H9 (cell line): Measurements from ENCODE around the gene CYB561D1. TPM values are rescaled to one million over a fixed set of nuclear protein-coding genes. Genes with fewer than 3 reads are reported as not detected.

Source experiments
- DNase-seq: peaks from one replicate; pipeline ENCODE4 v3.0.0-alpha.2; 2017
- H2AFZ ChIP-seq: one replicate; pipeline ENCODE4 v1.6.1; 2013; ENCODE audit warnings: mild to moderate bottlenecking, low read length, control low read depth, moderate library complexity
- H2AK5ac ChIP-seq: 2 replicates; pipeline ENCODE4 v1.6.1; 2013; ENCODE audit warnings: low read length, control low read depth, mixed read lengths; ENCODE audit not compliant: insufficient read length
- H2BK120ac ChIP-seq: one replicate; pipeline ENCODE4 v1.6.1; 2013; ENCODE audit warnings: low read depth, mild to moderate bottlenecking, low read length, control low read depth, inconsistent platforms; ENCODE audit not compliant: poor library complexity, severe bottlenecking
- H2BK12ac ChIP-seq: 2 replicates; pipeline ENCODE4 v1.6.1; 2013; ENCODE audit warnings: low read length, control low read depth, mixed read lengths, low read depth; ENCODE audit not compliant: insufficient read length
- H2BK15ac ChIP-seq: 2 replicates; pipeline ENCODE4 v1.6.1; 2013; ENCODE audit warnings: low read depth, low read length, control low read depth
- H2BK20ac ChIP-seq: one replicate; pipeline ENCODE4 v1.6.1; 2013; ENCODE audit warnings: low read depth, mild to moderate bottlenecking, low read length, control low read depth, inconsistent platforms; ENCODE audit not compliant: poor library complexity, severe bottlenecking
- H2BK5ac ChIP-seq: 2 replicates; pipeline ENCODE4 v1.6.1; 2013; ENCODE audit warnings: low read length, control low read depth, mixed read lengths; ENCODE audit not compliant: insufficient read length
- H3K14ac ChIP-seq: 2 replicates; pipeline ENCODE4 v1.6.1; 2013; ENCODE audit warnings: low read length, control low read depth; ENCODE audit not compliant: insufficient read depth
- H3K18ac ChIP-seq: 2 replicates; pipeline ENCODE4 v1.6.1; 2013; ENCODE audit warnings: low read depth, mild to moderate bottlenecking, mixed read lengths, low read length, control low read depth; ENCODE audit not compliant: insufficient read length
- H3K23ac ChIP-seq: 2 replicates; pipeline ENCODE4 v1.6.1; 2013; ENCODE audit warnings: low read length, control low read depth, mixed read lengths, low read depth; ENCODE audit not compliant: insufficient read length
- H3K23me2 ChIP-seq: 2 replicates; pipeline ENCODE4 v1.6.1; 2013; ENCODE audit warnings: low read depth, mild to moderate bottlenecking, mixed read lengths, low read length, control low read depth; ENCODE audit not compliant: insufficient read length, poor library complexity, severe bottlenecking
- H3K27ac ChIP-seq: 2 replicates; pipeline ENCODE4 v1.5.1; 2013; ENCODE audit warnings: low read length, control low read depth, mixed read lengths, low read depth; ENCODE audit not compliant: insufficient read length
- H3K27me3 ChIP-seq: 2 replicates; pipeline ENCODE4 v1.6.1; 2013; ENCODE audit warnings: low read length, control low read depth, inconsistent platforms; ENCODE audit not compliant: insufficient read depth
- H3K4ac ChIP-seq: 2 replicates; pipeline ENCODE4 v1.6.1; 2013; ENCODE audit warnings: low read depth, mild to moderate bottlenecking, control low read depth, inconsistent platforms, low read length, moderate library complexity
- H3K4me1 ChIP-seq: 2 replicates; pipeline ENCODE4 v1.6.1; 2013; ENCODE audit warnings: low read length, control low read depth, inconsistent platforms; ENCODE audit not compliant: insufficient read depth
- H3K4me2 ChIP-seq: 2 replicates; pipeline ENCODE4 v1.6.1; 2013; ENCODE audit warnings: low read length, control low read depth, mixed read lengths; ENCODE audit not compliant: insufficient read length, insufficient read depth
- H3K56ac ChIP-seq: 2 replicates; pipeline ENCODE4 v1.6.1; 2013; ENCODE audit warnings: low read depth, mild to moderate bottlenecking, mixed read lengths, low read length, control low read depth; ENCODE audit not compliant: insufficient read length
- H3K79me1 ChIP-seq: 2 replicates; pipeline ENCODE4 v1.6.1; 2013; ENCODE audit warnings: low read depth, mild to moderate bottlenecking, moderate library complexity, low read length, control low read depth, inconsistent platforms; ENCODE audit not compliant: insufficient read depth, poor library complexity, severe bottlenecking
- H3K79me2 ChIP-seq: 2 replicates; pipeline ENCODE4 v1.6.1; 2013; ENCODE audit warnings: low read length, control low read depth, inconsistent platforms; ENCODE audit not compliant: insufficient read depth
- H3K9ac ChIP-seq: 2 replicates; pipeline ENCODE4 v1.6.1; 2013; ENCODE audit warnings: low read length, control low read depth, mixed read lengths; ENCODE audit not compliant: insufficient read length; ENCODE audit errors: extremely low read depth
- H3K9me3 ChIP-seq: one replicate; pipeline ENCODE4 v1.6.1; 2013; ENCODE audit warnings: low read depth, low read length, inconsistent platforms; ENCODE audit not compliant: control insufficient read depth
- H3T11ph ChIP-seq: one replicate; pipeline ENCODE4 v1.6.1; 2013; ENCODE audit warnings: mild to moderate bottlenecking, low read length, control low read depth, inconsistent platforms
- H4K20me1 ChIP-seq: one replicate; pipeline ENCODE4 v1.6.1; 2013; ENCODE audit not compliant: control insufficient read depth, insufficient read length, insufficient read depth
- H4K5ac ChIP-seq: 2 replicates; pipeline ENCODE4 v1.6.1; 2013; ENCODE audit warnings: low read depth, mild to moderate bottlenecking, mixed read lengths, low read length, control low read depth; ENCODE audit not compliant: insufficient read length
- H4K8ac ChIP-seq: replicated peaks from 2 replicates; pipeline ENCODE4 v1.6.1; 2013; ENCODE audit warnings: low read length, control low read depth, mixed read lengths, low read depth; ENCODE audit not compliant: insufficient read length
- H4K91ac ChIP-seq: 2 replicates; pipeline ENCODE4 v1.6.1; 2013; ENCODE audit warnings: low read depth, mild to moderate bottlenecking, moderate library complexity, mixed read lengths, low read length, control low read depth; ENCODE audit not compliant: insufficient read length
- H3K27ac Mint-ChIP-seq, 3 experiments: 2 replicates in 2 of 3; 3 replicates in 1 of 3; pipeline ENCODE4 v1.8.0; 2020 to 2021; ENCODE audit warnings: mixed read lengths in 3 of 3, mild to moderate bottlenecking in 1 of 3, moderate library complexity in 1 of 3
- H3K27me3 Mint-ChIP-seq: 2 replicates; pipeline ENCODE4 v1.8.0; 2021; ENCODE audit warnings: low read depth, mild to moderate bottlenecking, moderate library complexity, mixed read lengths
- H3K36me3 Mint-ChIP-seq, 3 experiments: 2 replicates in 2 of 3; 3 replicates in 1 of 3; pipeline ENCODE4 v1.8.0; 2020 to 2021; ENCODE audit warnings: low read depth in 3 of 3, mixed read lengths in 3 of 3; ENCODE audit not compliant: insufficient read depth in 1 of 3
- H3K4me1 Mint-ChIP-seq, 2 experiments: 2 replicates each; pipeline ENCODE4 v1.8.0; 2020; ENCODE audit warnings: mixed read lengths in 2 of 2
- H3K4me3 Mint-ChIP-seq, 2 experiments: 2 replicates in 1 of 2; 3 replicates in 1 of 2; pipeline ENCODE4 v1.8.0; 2020 to 2021; ENCODE audit warnings: mild to moderate bottlenecking in 2 of 2, mixed read lengths in 2 of 2, moderate library complexity in 1 of 2
- H3K9me3 Mint-ChIP-seq, 2 experiments: 2 replicates in 1 of 2; 3 replicates in 1 of 2; pipeline ENCODE4 v1.8.0; 2020; ENCODE audit warnings: mild to moderate bottlenecking in 2 of 2, mixed read lengths in 2 of 2, moderate library complexity in 1 of 2
- WGBS: extraction: QIAGEN DNeasy Blood & Tissue Kit; methylation state at CpG from one replicate; pipeline ENCODE4 v1.1.7; 2013; ENCODE audit warnings: missing lambda C conversion rate, low lambda C conversion rate, mixed read lengths; ENCODE audit not compliant: insufficient read length; ENCODE audit errors: extremely low coverage; 5-methylcytosine and 5-hydroxymethylcytosine counted together
- total RNA-seq: library from RNA; stranded (reverse); gene quantifications from 2 replicates; pipeline ENCODE4 v1.2.1, GENCODE V29; 2021
- TF ChIP-seq, protein P1 (sequence below): fragments of 200-600 bp; sonication (generic); conservative IDR thresholded peaks from 3 replicates; pipeline ENCODE4 v1.8.0; 2021; ENCODE audit warnings: antibody characterized with exemption, mild to moderate bottlenecking

Gene CYB561D1
- total RNA-seq, 1 experiment from 2014 or later = 6.5 TPM

DNA sequence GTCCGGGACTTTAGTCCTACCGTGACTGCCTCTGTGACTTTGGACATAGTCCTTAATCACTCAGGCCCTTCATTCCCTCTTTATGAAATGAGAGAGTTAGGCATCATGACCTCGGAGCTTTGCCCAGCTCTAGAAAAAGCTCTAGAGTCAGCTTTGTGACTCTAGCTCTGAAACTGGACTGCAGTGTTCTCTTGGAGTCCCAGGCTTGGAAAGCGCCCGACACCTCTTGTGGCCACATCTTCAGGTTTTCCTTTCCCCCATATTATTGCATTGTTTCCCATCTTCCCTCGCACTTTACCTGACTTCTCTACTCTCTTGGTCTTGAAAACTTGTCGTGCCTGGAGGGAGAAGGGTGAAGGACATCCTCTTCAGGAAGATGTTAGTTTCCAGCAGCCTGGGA, 28.1 kb downstream of the CYB561D1 start:
- Mint-ChIP-seq H3K4me3 (no peak overlapping the region), H3K27me3 (peaks cover 26% of the 10 kb centered on the region), H3K27ac (no peak overlapping the region), H3K36me3 (no peaks in the 10 kb centered on the region), H3K9me3 (no peaks in the 10 kb centered on the region; a peak in 1 of 5 replicates), H3K4me1 (peaks cover 0 to 3% of the 10 kb centered on the region in 2 experiments; a peak in 1 of 4 replicates)
- no peak overlapping the region for H3K27ac ChIP-seq
- H3K4me1 ChIP-seq = no peaks in the 10 kb centered on the region
- no peak overlapping the region for H3K56ac ChIP-seq
- H3K18ac ChIP-seq = no peak overlapping the region
- no peaks in the 10 kb centered on the region for H3K9me3 ChIP-seq
- H3K4ac ChIP-seq = no peak overlapping the region
- no peak overlapping the region for H3T11ph ChIP-seq
- no CpG with 5 or more reads among the region's 7 CpGs for WGBS
- H3K23me2 ChIP-seq = no peaks in the 10 kb centered on the region
- no peaks in the 10 kb centered on the region for H4K20me1 ChIP-seq
- no peak overlapping the region for H3K4me2 ChIP-seq
- no peaks in the 10 kb centered on the region for H3K27me3 ChIP-seq
- no peak overlapping the region for H3K14ac ChIP-seq
- no peak overlapping the region for H2BK12ac ChIP-seq
- no peak overlapping the region for H2AFZ ChIP-seq
- no peak overlapping the region for H4K8ac ChIP-seq
- H3K9ac ChIP-seq = no peak overlapping the region
- H2BK20ac ChIP-seq = no peak overlapping the region
- H3K79me1 ChIP-seq = no peaks in the 10 kb centered on the region
- no peak overlapping the region for H2BK120ac ChIP-seq
- no peak overlapping the region for H2BK15ac ChIP-seq
- no peak overlapping the region for H2BK5ac ChIP-seq
- H4K91ac ChIP-seq = no peak overlapping the region
- no peak overlapping the region for H4K5ac ChIP-seq
- H2AK5ac ChIP-seq = no peak overlapping the region
- DNase-seq = no peak
- no peak overlapping the region for H3K23ac ChIP-seq
- TF ChIP-seq, protein P1, sequence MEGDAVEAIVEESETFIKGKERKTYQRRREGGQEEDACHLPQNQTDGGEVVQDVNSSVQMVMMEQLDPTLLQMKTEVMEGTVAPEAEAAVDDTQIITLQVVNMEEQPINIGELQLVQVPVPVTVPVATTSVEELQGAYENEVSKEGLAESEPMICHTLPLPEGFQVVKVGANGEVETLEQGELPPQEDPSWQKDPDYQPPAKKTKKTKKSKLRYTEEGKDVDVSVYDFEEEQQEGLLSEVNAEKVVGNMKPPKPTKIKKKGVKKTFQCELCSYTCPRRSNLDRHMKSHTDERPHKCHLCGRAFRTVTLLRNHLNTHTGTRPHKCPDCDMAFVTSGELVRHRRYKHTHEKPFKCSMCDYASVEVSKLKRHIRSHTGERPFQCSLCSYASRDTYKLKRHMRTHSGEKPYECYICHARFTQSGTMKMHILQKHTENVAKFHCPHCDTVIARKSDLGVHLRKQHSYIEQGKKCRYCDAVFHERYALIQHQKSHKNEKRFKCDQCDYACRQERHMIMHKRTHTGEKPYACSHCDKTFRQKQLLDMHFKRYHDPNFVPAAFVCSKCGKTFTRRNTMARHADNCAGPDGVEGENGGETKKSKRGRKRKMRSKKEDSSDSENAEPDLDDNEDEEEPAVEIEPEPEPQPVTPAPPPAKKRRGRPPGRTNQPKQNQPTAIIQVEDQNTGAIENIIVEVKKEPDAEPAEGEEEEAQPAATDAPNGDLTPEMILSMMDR = no peak
- no peaks in the 10 kb centered on the region for H3K79me2 ChIP-seq
